Stimulated activated CD8-positive, alpha-beta memory T cell treated with anti-CD3 and anti-CD28 coated beads, Interleukin-15, amount 100 ng/mL, for 4 hours (primary cell): ENCODE data around the gene ATP1B4.

ENCODE experiments used
- DNase-seq, 2 donors: peaks; one replicate each; pipeline ENCODE4 v3.0.0-alpha.2; 2020; ENCODE audit warnings: low read depth in 2 of 2

ATP1B4 gene

DNA sequence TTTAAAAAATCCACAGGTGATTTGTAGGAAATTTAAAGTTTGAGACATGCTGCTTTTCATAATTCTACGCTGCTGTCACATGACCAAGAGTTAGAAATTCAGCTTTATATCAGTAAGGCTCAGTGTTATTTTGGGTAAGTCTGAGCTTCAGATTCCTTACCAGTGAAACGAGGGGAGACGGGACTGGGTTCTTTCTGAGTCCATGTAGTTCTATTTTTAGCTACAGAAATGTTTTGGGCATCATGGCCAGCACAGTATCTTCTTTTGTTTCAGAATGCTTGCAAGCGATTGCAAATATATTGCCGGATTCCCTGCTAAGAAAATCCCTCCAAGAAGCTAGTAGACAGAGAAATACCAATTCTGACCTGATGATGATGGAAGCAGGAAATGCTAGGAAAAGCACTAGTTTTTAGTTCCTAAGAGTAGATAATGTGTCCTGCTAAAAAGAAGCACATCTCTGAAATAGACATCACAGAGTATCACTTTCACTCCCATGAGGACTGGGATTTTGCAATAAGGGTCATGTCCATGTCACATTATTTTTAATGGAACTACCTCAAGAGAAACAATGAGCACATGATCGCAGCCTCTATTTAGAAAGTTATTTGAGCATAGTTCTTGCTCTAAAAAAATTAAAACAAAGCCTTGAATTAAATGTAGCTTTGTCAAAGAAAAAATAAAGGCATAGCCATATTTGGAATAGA, 10.9 kb downstream of the ATP1B4 start:
- DNase-seq: no peak

- no peak for DNase-seq
Measured at GRCh38 chrX:120377179-120377578, 15.3 kb downstream of the ATP1B4 start.

GRCh38 chrX:120377715-120378114, 15.8 kb downstream of the ATP1B4 start:
- DNase-seq: no peak

GRCh38 chrX:120378570-120378969, 16.7 kb downstream of the ATP1B4 start:
- no peak for DNase-seq

GRCh38 chrX:120379937-120380681, 18.2 kb downstream of the ATP1B4 start:
- no peak for DNase-seq

GRCh38 chrX:120380699-120381098, 18.8 kb downstream of the ATP1B4 start:
- DNase-seq: no peak

DNA sequence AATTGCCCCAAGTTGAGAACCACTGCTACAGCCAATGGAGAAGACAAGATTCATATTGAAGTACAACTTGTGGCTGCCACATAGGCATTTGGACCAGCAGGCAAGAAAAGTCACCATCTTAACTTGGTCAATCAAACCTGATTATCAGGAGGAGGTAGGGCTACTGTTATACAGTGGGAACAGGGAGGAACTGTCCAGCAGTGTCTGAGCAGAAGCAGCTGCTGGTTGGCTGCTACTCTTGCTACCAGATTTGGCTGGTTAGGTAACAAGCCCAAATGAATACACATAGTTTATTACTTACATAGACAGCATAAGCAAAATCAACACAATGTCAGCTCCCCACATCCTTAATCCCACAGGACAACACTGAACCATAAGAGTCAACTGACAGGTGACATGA, 39.4 kb downstream of the ATP1B4 start:
- no peak for DNase-seq

DNA sequence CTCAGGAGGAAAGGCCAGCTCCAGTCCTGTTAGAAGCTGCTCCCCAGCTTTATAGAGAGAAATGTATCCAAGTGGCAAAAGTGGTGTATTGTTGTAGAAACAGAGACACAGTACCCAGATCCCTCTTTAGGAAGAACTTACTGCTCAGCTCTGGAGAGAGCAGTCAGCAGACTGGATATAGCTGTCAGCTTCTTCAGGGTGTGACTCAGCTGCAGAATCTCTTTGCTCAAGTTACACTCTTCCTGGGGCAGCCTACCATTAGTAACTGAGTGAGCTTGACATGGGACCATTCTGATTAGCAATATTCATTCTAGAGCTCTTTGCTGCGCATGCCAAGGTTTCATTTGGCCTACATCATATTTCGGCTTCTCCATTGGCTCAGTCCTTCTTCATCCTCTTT, 40.5 kb downstream of the ATP1B4 start:
- no peak for DNase-seq

- no peak for DNase-seq
Measured at GRCh38 chrX:120406638-120407037, 44.7 kb downstream of the ATP1B4 start.

DNA sequence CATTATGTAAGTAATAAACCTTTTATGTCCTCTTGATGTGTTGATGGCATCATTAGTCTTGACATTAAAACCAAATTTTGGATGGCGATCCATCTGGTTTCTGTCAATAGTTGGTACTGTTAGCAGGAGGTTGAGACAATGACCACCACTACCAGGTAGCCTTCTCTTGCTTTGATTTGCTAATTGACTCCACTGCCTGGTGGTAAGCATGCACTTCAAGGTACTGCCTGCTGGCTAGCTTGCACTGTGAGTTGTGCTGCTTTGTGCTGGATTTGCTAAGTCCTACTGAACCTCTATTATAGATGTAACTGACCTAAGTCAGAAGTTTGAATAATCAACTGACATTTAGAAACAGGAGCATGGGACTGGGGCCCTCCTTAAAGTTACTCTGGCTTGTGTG, 46.3 kb downstream of the ATP1B4 start:
- no peak for DNase-seq

- no peak for DNase-seq
Measured at GRCh38 chrX:120419463-120419862, 57.6 kb downstream of the ATP1B4 start.

- DNase-seq: no peak
Measured at GRCh38 chrX:120426599-120426998, 64.7 kb downstream of the ATP1B4 start.

DNA sequence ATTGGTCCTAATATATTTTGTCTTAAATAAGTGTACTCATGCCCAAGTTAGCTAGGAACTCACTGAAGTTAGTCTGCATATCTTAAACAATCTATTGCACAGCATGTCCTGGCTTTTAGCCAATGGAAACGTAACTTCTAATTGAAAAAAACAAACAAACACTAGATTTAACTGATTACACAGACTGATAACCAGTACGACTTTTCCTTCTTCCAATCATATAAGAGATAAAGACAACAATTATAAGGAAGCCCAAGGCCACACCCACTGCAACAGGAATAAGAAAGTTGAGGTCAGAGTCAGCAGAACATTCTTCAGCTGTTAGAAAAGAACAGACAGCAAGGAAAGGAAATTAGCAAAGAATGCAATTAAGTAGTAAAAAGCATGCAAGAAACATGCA, 66.4 kb downstream of the ATP1B4 start:
- DNase-seq: no peak

GRCh38 chrX:120429776-120430540, 68.1 kb downstream of the ATP1B4 start:
- no peak for DNase-seq
